Nephron (organoid): ENCODE measurements around the gene TRABD.

Experiments
- H3K27ac Mint-ChIP-seq, 3 experiments: 2 replicates each; pipeline ENCODE4 v1.8.0; 2020; ENCODE audit warnings: mixed read lengths in 3 of 3, mild to moderate bottlenecking in 2 of 3, moderate library complexity in 1 of 3
- H3K27me3 Mint-ChIP-seq: 2 replicates; pipeline ENCODE4 v1.8.0; 2021; ENCODE audit warnings: low read depth, mild to moderate bottlenecking, moderate library complexity, mixed read lengths
- H3K36me3 Mint-ChIP-seq: 2 replicates; pipeline ENCODE4 v1.8.0; 2020; ENCODE audit warnings: low read depth, mixed read lengths
- H3K4me1 Mint-ChIP-seq: 2 replicates; pipeline ENCODE4 v1.8.0; 2020; ENCODE audit warnings: mixed read lengths
- H3K4me3 Mint-ChIP-seq, 3 experiments: 2 replicates each; pipeline ENCODE4 v1.8.0; 2020; ENCODE audit warnings: mild to moderate bottlenecking in 3 of 3, mixed read lengths in 3 of 3, moderate library complexity in 2 of 3
- H3K9me3 Mint-ChIP-seq: 2 replicates; pipeline ENCODE4 v1.8.0; 2020; ENCODE audit warnings: mixed read lengths
- TF ChIP-seq, protein P1 (sequence below), 3 experiments: fragments of 200-600 bp; sonication (generic); IDR thresholded peaks; one replicate each; pipeline ENCODE4 v1.5.0; 2021; ENCODE audit warnings: antibody characterized with exemption in 3 of 3; ENCODE audit not compliant: unreplicated experiment in 3 of 3

Gene TRABD

DNA sequence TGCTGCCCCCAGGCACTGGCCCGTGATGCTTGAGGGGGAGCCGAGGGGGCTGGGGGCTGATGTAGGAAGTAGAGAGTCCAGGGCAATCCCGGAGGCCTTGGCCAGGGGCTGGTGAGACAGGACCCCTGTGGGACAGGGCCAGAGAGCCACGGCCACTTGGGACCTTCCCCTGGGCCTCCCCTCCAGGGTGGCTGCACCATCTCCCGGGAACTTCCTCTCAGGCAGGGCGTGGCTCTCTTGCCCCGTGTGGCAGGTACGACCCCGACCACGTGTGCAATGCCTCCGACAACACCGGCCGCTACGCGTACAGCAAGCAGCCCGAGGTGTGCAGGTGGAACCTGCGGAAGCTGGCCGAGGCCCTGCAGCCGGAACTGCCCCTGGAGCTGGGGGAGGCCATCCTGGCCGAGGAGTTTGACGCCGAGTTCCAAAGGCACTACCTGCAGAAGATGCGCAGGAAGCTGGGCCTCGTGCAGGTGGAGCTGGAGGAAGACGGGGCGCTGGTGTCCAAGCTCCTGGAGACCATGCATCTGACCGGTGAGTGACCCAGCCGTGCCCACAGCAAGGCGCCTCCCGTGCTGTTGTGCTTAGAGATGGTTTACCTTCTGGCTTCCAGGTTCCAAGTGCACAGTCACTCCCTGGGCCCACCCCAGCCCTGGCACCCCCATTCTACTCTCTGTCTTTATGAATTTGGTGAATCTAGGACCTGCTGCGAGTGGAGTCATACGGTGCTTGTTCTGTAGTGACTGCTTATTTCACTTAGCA is 24.8 kb downstream of the TRABD start:
- Mint-ChIP-seq H3K4me3 (no peak overlapping the region), H3K4me1 (peaks cover 20% of the 10 kb centered on the region), H3K36me3 (peaks cover 45% of the 10 kb centered on the region), H3K27ac (no peak overlapping the region), H3K9me3 (no peaks in the 10 kb centered on the region), H3K27me3 (no peaks in the 10 kb centered on the region)
- TF ChIP-seq, protein P1, sequence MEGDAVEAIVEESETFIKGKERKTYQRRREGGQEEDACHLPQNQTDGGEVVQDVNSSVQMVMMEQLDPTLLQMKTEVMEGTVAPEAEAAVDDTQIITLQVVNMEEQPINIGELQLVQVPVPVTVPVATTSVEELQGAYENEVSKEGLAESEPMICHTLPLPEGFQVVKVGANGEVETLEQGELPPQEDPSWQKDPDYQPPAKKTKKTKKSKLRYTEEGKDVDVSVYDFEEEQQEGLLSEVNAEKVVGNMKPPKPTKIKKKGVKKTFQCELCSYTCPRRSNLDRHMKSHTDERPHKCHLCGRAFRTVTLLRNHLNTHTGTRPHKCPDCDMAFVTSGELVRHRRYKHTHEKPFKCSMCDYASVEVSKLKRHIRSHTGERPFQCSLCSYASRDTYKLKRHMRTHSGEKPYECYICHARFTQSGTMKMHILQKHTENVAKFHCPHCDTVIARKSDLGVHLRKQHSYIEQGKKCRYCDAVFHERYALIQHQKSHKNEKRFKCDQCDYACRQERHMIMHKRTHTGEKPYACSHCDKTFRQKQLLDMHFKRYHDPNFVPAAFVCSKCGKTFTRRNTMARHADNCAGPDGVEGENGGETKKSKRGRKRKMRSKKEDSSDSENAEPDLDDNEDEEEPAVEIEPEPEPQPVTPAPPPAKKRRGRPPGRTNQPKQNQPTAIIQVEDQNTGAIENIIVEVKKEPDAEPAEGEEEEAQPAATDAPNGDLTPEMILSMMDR (IDR thresholded peaks at IDR 0.05; ENCODE audit: unreplicated experiment in 3 of 3) = no peak

- Mint-ChIP-seq H3K4me1 (peaks cover 20% of the 10 kb centered on the region), H3K36me3 (peaks cover 45% of the 10 kb centered on the region), H3K9me3 (no peaks in the 10 kb centered on the region), H3K27me3 (no peaks in the 10 kb centered on the region), H3K4me3 (no peak overlapping the region), H3K27ac (no peak overlapping the region)
- TF ChIP-seq, protein P1 (IDR thresholded peaks at IDR 0.05; ENCODE audit: unreplicated experiment in 3 of 3) = no peak
Observed at GRCh38 chr22:50211147-50211546, 25.4 kb downstream of the TRABD start.

GRCh38 chr22:50213263-50213662 is 27.6 kb downstream of the TRABD start:
- Mint-ChIP-seq H3K4me1 (peaks cover 14% of the 10 kb centered on the region), H3K9me3 (no peaks in the 10 kb centered on the region), H3K27me3 (no peaks in the 10 kb centered on the region), H3K27ac (no peak overlapping the region), H3K36me3 (peaks cover 42% of the 10 kb centered on the region), H3K4me3 (no peak overlapping the region)
- TF ChIP-seq, protein P1 (IDR thresholded peaks at IDR 0.05; ENCODE audit: unreplicated experiment in 3 of 3) = no peak

GRCh38 chr22:50215297-50216054 is 29.8 kb downstream of the TRABD start:
- Mint-ChIP-seq H3K27ac (no peak overlapping the region), H3K4me3 (no peak overlapping the region), H3K27me3 (no peaks in the 10 kb centered on the region), H3K4me1 (peaks cover 5% of the 10 kb centered on the region), H3K9me3 (no peaks in the 10 kb centered on the region), H3K36me3 (peaks cover 34% of the 10 kb centered on the region)
- TF ChIP-seq, protein P1 (IDR thresholded peaks at IDR 0.05; ENCODE audit: unreplicated experiment in 3 of 3) = no peak

- Mint-ChIP-seq H3K36me3 (peaks cover 31% of the 10 kb centered on the region), H3K27me3 (no peaks in the 10 kb centered on the region), H3K9me3 (no peaks in the 10 kb centered on the region), H3K27ac (no peak overlapping the region), H3K4me1 (peaks cover 5% of the 10 kb centered on the region), H3K4me3 (no peak overlapping the region)
- TF ChIP-seq, protein P1 (IDR thresholded peaks at IDR 0.05; ENCODE audit: unreplicated experiment in 3 of 3) = no peak
Observed at GRCh38 chr22:50216055-50216683, 30.5 kb downstream of the TRABD start.
